CD14-positive monocyte (primary cell): ENCODE measurements around the gene CLDND1. TPM values are rescaled to one million over a fixed set of nuclear protein-coding genes. Genes with fewer than 3 reads are reported as not detected.
A peak's percentile ranks its signal among the peaks of the same experiment; 100 is the strongest.

Experiments
- DNase-seq, 3 donors: peaks; one replicate each; pipeline ENCODE4 v3.0.0-alpha.2; 2011 to 2022
- H2AFZ ChIP-seq: 2 replicates; pipeline ENCODE4 v1.6.0; 2012; ENCODE audit warnings: mild to moderate bottlenecking, low read depth, low read length, inconsistent platforms; ENCODE audit not compliant: insufficient read depth, poor library complexity, severe bottlenecking
- H3K27ac ChIP-seq, 2 donors: 1 replicate in 1 of 2; 2 replicates in 1 of 2; pipeline ENCODE4 v1.5.1; 2012 to 2013; ENCODE audit warnings: low read length in 2 of 2, control low read depth in 1 of 2, inconsistent platforms in 1 of 2, low read depth in 1 of 2, mild to moderate bottlenecking in 1 of 2
- H3K27me3 ChIP-seq, 2 donors: one replicate each; pipeline versions ENCODE4 v1.6.0 to v1.6.1; 2011 to 2013; ENCODE audit warnings: low read length in 2 of 2; ENCODE audit not compliant: control insufficient read depth in 2 of 2, insufficient read depth in 2 of 2
- H3K36me3 ChIP-seq, 2 donors: replicated peaks in 1 of 2; 1 replicate in 1 of 2; 2 replicates in 1 of 2; pipeline versions ENCODE4 v1.5.1 to v1.6.1; 2012 to 2013; ENCODE audit warnings: low read length in 2 of 2, control low read depth in 1 of 2, inconsistent platforms in 1 of 2, mild to moderate bottlenecking in 1 of 2; ENCODE audit not compliant: insufficient read depth in 2 of 2, control insufficient read depth in 1 of 2
- H3K4me1 ChIP-seq, 2 donors: 1 replicate in 1 of 2; 2 replicates in 1 of 2; pipeline versions ENCODE4 v1.5.1 to v1.6.1; 2012 to 2013; ENCODE audit warnings: low read length in 2 of 2, control low read depth in 1 of 2, inconsistent platforms in 1 of 2, mild to moderate bottlenecking in 1 of 2, moderate library complexity in 1 of 2; ENCODE audit not compliant: insufficient read depth in 2 of 2, control insufficient read depth in 1 of 2
- H3K4me2 ChIP-seq: replicated peaks from 2 replicates; pipeline ENCODE3; 2012; ENCODE audit warnings: low read length, moderate library complexity, mild to moderate bottlenecking; ENCODE audit not compliant: poor library complexity, severe bottlenecking; ENCODE audit errors: extremely low read depth
- H3K4me3 ChIP-seq, 3 experiments: fragments of 200-600 bp in 1 of 3; sonication (generic) in 1 of 3; replicated peaks in 1 of 3; 1 replicate in 2 of 3; 2 replicates in 1 of 3; pipeline ENCODE4 v1.5.1; 2011 to 2013; ENCODE audit warnings: low read length in 3 of 3, mild to moderate bottlenecking in 3 of 3, control low read depth in 2 of 3, low read depth in 2 of 3, inconsistent platforms in 1 of 3, moderate library complexity in 1 of 3
- H3K79me2 ChIP-seq: 2 replicates; pipeline ENCODE4 v1.6.0; 2012; ENCODE audit warnings: mild to moderate bottlenecking, control low read depth, inconsistent platforms, low read length, moderate library complexity; ENCODE audit not compliant: insufficient read depth
- H3K9ac ChIP-seq: 2 replicates; pipeline ENCODE4 v1.6.0; 2017; ENCODE audit warnings: low read length, mild to moderate bottlenecking; ENCODE audit not compliant: insufficient read depth, poor library complexity, severe bottlenecking
- H3K9me3 ChIP-seq, 2 donors: replicated peaks in 1 of 2; 1 replicate in 1 of 2; 2 replicates in 1 of 2; pipeline versions ENCODE4 v1.5.1 to v1.6.1; 2012 to 2013; ENCODE audit warnings: low read length in 2 of 2, control low read depth in 1 of 2; ENCODE audit not compliant: control insufficient read depth in 1 of 2, insufficient read depth in 1 of 2
- H4K20me1 ChIP-seq: 2 replicates; pipeline ENCODE4 v1.6.0; 2012; ENCODE audit warnings: mild to moderate bottlenecking, low read length, control low read depth, moderate library complexity; ENCODE audit not compliant: insufficient read depth
- H3K27ac Mint-ChIP-seq, 7 donors: one replicate each; pipeline ENCODE4 v1.8.0; 2020; ENCODE audit warnings: mild to moderate bottlenecking in 7 of 7, mixed read lengths in 7 of 7, moderate library complexity in 6 of 7, inconsistent platforms in 2 of 7
- H3K27me3 Mint-ChIP-seq, 3 donors: one replicate each; pipeline ENCODE4 v1.8.0; 2021 to 2022; ENCODE audit warnings: low read depth in 3 of 3, mild to moderate bottlenecking in 3 of 3, mixed read lengths in 3 of 3, moderate library complexity in 3 of 3, inconsistent platforms in 1 of 3
- H3K36me3 Mint-ChIP-seq, 2 donors: one replicate each; pipeline ENCODE4 v1.8.0; 2020; ENCODE audit warnings: mixed read lengths in 2 of 2, inconsistent platforms in 1 of 2, mild to moderate bottlenecking in 1 of 2
- H3K4me1 Mint-ChIP-seq: one replicate; pipeline ENCODE4 v1.8.0; 2020; ENCODE audit warnings: mild to moderate bottlenecking, mixed read lengths
- H3K4me3 Mint-ChIP-seq, 2 donors: one replicate each; pipeline ENCODE4 v1.8.0; 2020; ENCODE audit warnings: mild to moderate bottlenecking in 2 of 2, mixed read lengths in 2 of 2, moderate library complexity in 1 of 2
- H3K9me3 Mint-ChIP-seq, 7 donors: one replicate each; pipeline ENCODE4 v1.8.0; 2020 to 2022; ENCODE audit warnings: mixed read lengths in 7 of 7, mild to moderate bottlenecking in 6 of 7, moderate library complexity in 6 of 7, inconsistent platforms in 2 of 7
- WGBS: methylation state at CpG from one replicate; pipeline ENCODE4 v1.1.5; 2013; ENCODE audit warnings: missing lambda C conversion rate; ENCODE audit not compliant: insufficient coverage; 5-methylcytosine and 5-hydroxymethylcytosine counted together
- intact Hi-C, 2 donors: fragments of 100-400 bp; cut with micrococcal nuclease; formaldehyde crosslinking; loops; one replicate each; pipeline versions ENCODE4 v1.15.0 to v1.15.1; 2023
- polyA plus RNA-seq, 3 donors: library from polyadenylated mRNA; depleted of rRNA in 1 of 3; unstranded in 2 of 3; stranded (reverse) in 1 of 3; fragments of 300-500 nt in 2 of 3; fragments of >200 nt in 1 of 3; fragmentation: Illumina TruSeq in 2 of 3; gene quantifications; 1 replicate in 2 of 3; 2 replicates in 1 of 3; pipeline ENCODE4 v1.2.3, GENCODE V29; 2012 to 2021
- TF ChIP-seq, protein P1 (sequence below): fragments of 200-600 bp; IDR thresholded peaks from one replicate; pipeline ENCODE4 v1.8.0; 2022; ENCODE audit warnings: antibody characterized with exemption, mild to moderate bottlenecking

The CLDND1 gene
- polyA plus RNA-seq, 3 donors, result 65.3 to 91.8 (median 76.0) TPM

DNA sequence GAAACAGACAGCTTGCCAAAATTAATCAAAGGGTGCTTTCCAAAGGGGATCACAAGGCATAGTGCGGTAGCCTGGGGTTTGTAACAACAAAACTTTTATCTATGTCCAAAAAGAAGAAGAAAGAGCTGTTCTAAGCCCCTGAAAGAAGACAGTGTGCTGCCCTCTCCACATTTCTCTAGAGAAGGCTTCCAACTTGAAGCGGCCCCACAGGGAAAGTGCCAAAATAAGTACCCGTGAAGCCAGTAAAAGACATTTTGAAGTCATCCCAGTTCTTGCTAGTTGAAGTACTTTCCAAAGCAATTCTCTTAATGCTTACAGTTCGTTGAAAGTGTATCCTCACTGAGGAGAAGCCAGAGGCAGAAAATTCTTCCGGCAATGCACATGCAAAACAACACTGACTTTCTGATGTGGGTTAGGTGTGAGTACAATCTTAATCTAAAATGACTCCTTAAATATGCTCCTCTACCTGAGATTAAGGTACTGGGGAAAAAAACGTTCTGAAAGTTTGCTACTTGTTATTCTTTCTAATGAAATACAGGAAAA, 30.4 kb upstream of the CLDND1 start:
- no peak overlapping the region for H3K4me3 Mint-ChIP-seq
- intact Hi-C loops, result no loop called here
- no peak overlapping the region for H3K9ac ChIP-seq
- H3K36me3 ChIP-seq, result no peaks in the 10 kb centered on the region
- DNase-seq, result no peak
- H3K4me2 ChIP-seq, result no peak overlapping the region
- H3K4me3 ChIP-seq, result peak overlapping the region in 1 of 3 experiments; percentile 14
- TF ChIP-seq, protein P1, sequence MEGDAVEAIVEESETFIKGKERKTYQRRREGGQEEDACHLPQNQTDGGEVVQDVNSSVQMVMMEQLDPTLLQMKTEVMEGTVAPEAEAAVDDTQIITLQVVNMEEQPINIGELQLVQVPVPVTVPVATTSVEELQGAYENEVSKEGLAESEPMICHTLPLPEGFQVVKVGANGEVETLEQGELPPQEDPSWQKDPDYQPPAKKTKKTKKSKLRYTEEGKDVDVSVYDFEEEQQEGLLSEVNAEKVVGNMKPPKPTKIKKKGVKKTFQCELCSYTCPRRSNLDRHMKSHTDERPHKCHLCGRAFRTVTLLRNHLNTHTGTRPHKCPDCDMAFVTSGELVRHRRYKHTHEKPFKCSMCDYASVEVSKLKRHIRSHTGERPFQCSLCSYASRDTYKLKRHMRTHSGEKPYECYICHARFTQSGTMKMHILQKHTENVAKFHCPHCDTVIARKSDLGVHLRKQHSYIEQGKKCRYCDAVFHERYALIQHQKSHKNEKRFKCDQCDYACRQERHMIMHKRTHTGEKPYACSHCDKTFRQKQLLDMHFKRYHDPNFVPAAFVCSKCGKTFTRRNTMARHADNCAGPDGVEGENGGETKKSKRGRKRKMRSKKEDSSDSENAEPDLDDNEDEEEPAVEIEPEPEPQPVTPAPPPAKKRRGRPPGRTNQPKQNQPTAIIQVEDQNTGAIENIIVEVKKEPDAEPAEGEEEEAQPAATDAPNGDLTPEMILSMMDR, result no peak
- 94% methylated on average over 3 of the region's 6 CpGs for WGBS
- H3K27ac Mint-ChIP-seq, result peak overlapping the region in 1 of 7 donors; percentile 6
- no peaks in the 10 kb centered on the region for H3K36me3 Mint-ChIP-seq
- H3K9me3 Mint-ChIP-seq, result peaks cover 0 to 4% (median 0%) of the 10 kb centered on the region in 7 donors
- no peaks in the 10 kb centered on the region for H4K20me1 ChIP-seq
- no peaks in the 10 kb centered on the region for H3K9me3 ChIP-seq
- H3K79me2 ChIP-seq, result no peaks in the 10 kb centered on the region
- H3K4me1 Mint-ChIP-seq, result peaks cover 43% of the 10 kb centered on the region
- H3K4me1 ChIP-seq, result peaks cover 26 to 39% of the 10 kb centered on the region in 2 donors
- no peaks in the 10 kb centered on the region for H3K27me3 ChIP-seq
- H2AFZ ChIP-seq, result no peak overlapping the region
- peaks cover 0 to 5% (median 3%) of the 10 kb centered on the region in 3 donors for H3K27me3 Mint-ChIP-seq
- H3K27ac ChIP-seq, result peak overlapping the region in 1 of 2 donors; percentile 13

DNA sequence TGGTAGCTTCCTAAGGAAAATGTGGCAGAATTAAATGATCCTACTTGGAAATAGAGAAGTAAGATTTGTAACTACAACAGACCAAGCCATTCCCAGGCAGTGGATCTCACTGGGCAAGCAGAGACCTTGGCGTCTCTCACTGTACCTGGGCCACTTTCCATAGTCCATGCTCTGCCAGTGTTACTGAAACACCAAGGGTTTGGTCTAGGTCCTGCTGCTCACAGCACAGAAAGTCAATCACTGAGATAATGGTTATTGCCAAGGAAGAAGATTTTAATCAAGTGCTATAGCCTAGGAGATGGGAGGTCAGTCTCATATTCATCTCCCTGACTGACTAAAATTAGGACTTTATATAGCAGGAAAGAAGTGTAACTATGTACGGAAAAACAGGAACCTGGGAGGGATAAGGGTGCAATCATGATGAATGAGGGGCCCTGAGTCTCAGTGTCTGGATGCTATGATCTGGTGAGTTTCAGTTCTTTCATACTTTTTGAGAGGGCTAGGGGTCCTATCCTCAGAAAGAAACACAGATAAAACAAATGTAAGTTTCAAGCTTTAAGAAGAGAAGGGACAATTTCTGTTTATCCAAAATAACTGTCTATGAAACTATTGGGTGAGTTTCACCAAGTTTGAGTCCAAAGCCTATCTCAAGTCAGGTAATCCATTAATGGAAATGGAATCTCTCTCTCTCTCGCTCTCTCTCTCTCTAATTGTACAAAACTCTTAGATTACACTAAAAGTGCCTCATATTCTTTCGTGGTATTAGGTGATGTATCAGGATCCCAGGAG, 29.7 kb upstream of the CLDND1 start:
- H3K4me1 Mint-ChIP-seq, result peaks cover 43% of the 10 kb centered on the region
- no peak overlapping the region for H3K4me3 Mint-ChIP-seq
- H3K27ac ChIP-seq, result no peak overlapping the region
- peaks cover 0 to 4% (median 0%) of the 10 kb centered on the region in 7 donors for H3K9me3 Mint-ChIP-seq
- H3K27ac Mint-ChIP-seq, result peak overlapping the region in 2 of 7 donors; percentile 40
- no peak overlapping the region for H3K9ac ChIP-seq
- intact Hi-C loops, result no loop called here
- no CpG with 5 or more reads among the region's 4 CpGs for WGBS
- TF ChIP-seq, protein P1, result no peak
- H4K20me1 ChIP-seq, result no peaks in the 10 kb centered on the region
- no peak overlapping the region for H3K4me3 ChIP-seq
- H3K4me2 ChIP-seq, result no peak overlapping the region
- H3K27me3 Mint-ChIP-seq, result peaks cover 0 to 5% (median 3%) of the 10 kb centered on the region in 3 donors
- no peaks in the 10 kb centered on the region for H3K79me2 ChIP-seq
- H3K36me3 ChIP-seq, result no peaks in the 10 kb centered on the region
- no peaks in the 10 kb centered on the region for H3K9me3 ChIP-seq
- no peak overlapping the region for H2AFZ ChIP-seq
- H3K27me3 ChIP-seq, result no peaks in the 10 kb centered on the region
- no peaks in the 10 kb centered on the region for H3K36me3 Mint-ChIP-seq
- H3K4me1 ChIP-seq, result peaks cover 26 to 39% of the 10 kb centered on the region in 2 donors
- no peak for DNase-seq
